HEK293T (cell line): ENCODE measurements around the gene EVI5L.
A peak's percentile ranks its signal among the peaks of the same experiment; 100 is the strongest.

ENCODE experiments used
- ARNT ChIP-seq: fragments of 450-650 bp; IDR thresholded peaks from 2 replicates; pipeline ENCODE4 v1.6.1; 2017; ENCODE audit warnings: mild to moderate bottlenecking
- BHLHE40 ChIP-seq: fragments of 450-650 bp; IDR thresholded peaks from 2 replicates; pipeline ENCODE4 v1.6.1; 2016; ENCODE audit warnings: mild to moderate bottlenecking, moderate library complexity, borderline replicate concordance
- CTBP1 ChIP-seq: fragments of 450-650 bp; IDR thresholded peaks from 2 replicates; pipeline ENCODE4 v1.6.1; 2016; ENCODE audit warnings: borderline replicate concordance
- ELF4 ChIP-seq: fragments of 450-650 bp; IDR thresholded peaks from 2 replicates; pipeline ENCODE4 v1.6.1; 2017; ENCODE audit warnings: antibody characterized with exemption
- FOXA1 ChIP-seq: fragments of 450-650 bp; IDR thresholded peaks from 2 replicates; pipeline ENCODE4 v1.6.1; 2016; ENCODE audit warnings: mild to moderate bottlenecking
- FOXK2 ChIP-seq: fragments of 450-650 bp; IDR thresholded peaks from 2 replicates; pipeline ENCODE4 v1.6.1; 2016; ENCODE audit warnings: mild to moderate bottlenecking
- L3MBTL2 ChIP-seq: fragments of 450-650 bp; conservative IDR thresholded peaks from 2 replicates; pipeline ENCODE4 v1.6.1; 2016; ENCODE audit warnings: mild to moderate bottlenecking
- NFRKB ChIP-seq: fragments of 450-650 bp; IDR thresholded peaks from 2 replicates; pipeline ENCODE4 v1.6.1; 2016; ENCODE audit warnings: mild to moderate bottlenecking, moderate library complexity
- PKNOX1 ChIP-seq: fragments of 450-650 bp; IDR thresholded peaks from 2 replicates; pipeline ENCODE4 v1.6.1; 2016
- SP1 ChIP-seq: fragments of 450-650 bp; IDR thresholded peaks from 2 replicates; pipeline ENCODE4 v1.6.1; 2017
- SUZ12 ChIP-seq: fragments of 450-650 bp; IDR thresholded peaks from 2 replicates; pipeline ENCODE4 v1.6.1; 2016; ENCODE audit warnings: mild to moderate bottlenecking
- TARDBP ChIP-seq: fragments of 450-650 bp; IDR thresholded peaks from 2 replicates; pipeline ENCODE4 v1.6.1; 2016
- ZNF384 ChIP-seq: fragments of 450-650 bp; IDR thresholded peaks from 2 replicates; pipeline ENCODE4 v1.6.1; 2016

GRCh38 chr19:7868671-7869452, 38.8 kb downstream of the EVI5L start:
- TF ChIP-seq FOXK2 (no peak), BHLHE40 (no peak), ZNF384 (no peak), SP1 (peak; percentile 35; the same call in 1 of the 2 replicates), ELF4 (no peak), ARNT (no peak), L3MBTL2 (no peak; the same call in 1 of the 2 replicates), TARDBP (no peak), SUZ12 (no peak), PKNOX1 (no peak), NFRKB (no peak), FOXA1 (no peak), CTBP1 (no peak)
